ENCODE data around the gene CBFB.

Gene CBFB

GRCh38 chr16:67144943-67145342 is 116.0 kb downstream of the CBFB start:
- no peak for DNase-seq

- no peak for DNase-seq
Measured at GRCh38 chr16:67145746-67146145, 116.8 kb downstream of the CBFB start.

- no peak for DNase-seq
Measured at GRCh38 chr16:67146523-67147357, 117.8 kb downstream of the CBFB start.

- DNase-seq = no peak
Measured at GRCh38 chr16:67147437-67148140, 118.6 kb downstream of the CBFB start.

GRCh38 chr16:67148221-67148620 is 119.3 kb downstream of the CBFB start:
- no peak for DNase-seq

GRCh38 chr16:67148656-67149275 is 119.8 kb downstream of the CBFB start:
- DNase-seq = no peak

GRCh38 chr16:67149276-67150046 is 120.5 kb downstream of the CBFB start:
- no peak for DNase-seq

GRCh38 chr16:67150047-67150832 is 121.3 kb downstream of the CBFB start:
- no peak for DNase-seq

Data from NCI-H446 treated with DMSO at 0.1 percent for 48 hours (cell line).